Keratinocyte (primary cell): ENCODE data around the gene KIF3C. TPM values are rescaled to one million over a fixed set of nuclear protein-coding genes. Genes with fewer than 3 reads are reported as not detected.

ENCODE experiments used
- DNase-seq: peaks from one replicate; pipeline ENCODE4 v3.0.0-alpha.2; 2011; ENCODE audit warnings: low read depth, missing footprints, low spot score
- FAIRE-seq: peaks from 2 replicates; lab custom pipeline; 2011; peaks lifted over from hg19 to GRCh38; lab: Jason Lieb, UNC
- H2AFZ ChIP-seq: 2 replicates; pipeline ENCODE4 v1.6.0; 2012; ENCODE audit warnings: low read length, control low read depth, inconsistent platforms; ENCODE audit not compliant: control insufficient read depth
- H3K27ac ChIP-seq: 2 replicates; pipeline ENCODE4 v1.5.1; 2011; ENCODE audit warnings: low read length; ENCODE audit not compliant: control insufficient read depth, insufficient read depth
- H3K27me3 ChIP-seq: 3 replicates; pipeline ENCODE4 v1.6.0; 2011; ENCODE audit warnings: low read length; ENCODE audit not compliant: control insufficient read depth, insufficient read depth; ENCODE audit errors: extremely low read depth
- H3K36me3 ChIP-seq, 2 experiments: 2 replicates in 1 of 2; 3 replicates in 1 of 2; pipeline ENCODE4 v1.5.1; 2011; ENCODE audit warnings: low read length in 2 of 2, mild to moderate bottlenecking in 1 of 2; ENCODE audit not compliant: control insufficient read depth in 2 of 2, insufficient read depth in 2 of 2; ENCODE audit errors: extremely low read depth in 1 of 2
- H3K4me1 ChIP-seq: 3 replicates; pipeline ENCODE4 v1.5.1; 2011; ENCODE audit warnings: low read length; ENCODE audit not compliant: control insufficient read depth, insufficient read depth; ENCODE audit errors: extremely low read depth
- H3K4me2 ChIP-seq: 3 replicates; pipeline ENCODE4 v1.6.0; 2011; ENCODE audit warnings: low read depth, low read length; ENCODE audit not compliant: control insufficient read depth, insufficient read depth; ENCODE audit errors: extremely low read depth
- H3K4me3 ChIP-seq, 3 experiments: fragments of 200-600 bp in 1 of 3; sonication (generic) in 1 of 3; 2 replicates in 2 of 3; 3 replicates in 1 of 3; pipeline ENCODE4 v1.5.1; 2011 to 2016; ENCODE audit warnings: low read length in 3 of 3, mild to moderate bottlenecking in 3 of 3, control low read depth in 2 of 3, inconsistent platforms in 1 of 3, low read depth in 1 of 3, mixed read lengths in 1 of 3, mixed run types in 1 of 3, moderate library complexity in 1 of 3; ENCODE audit not compliant: control insufficient read depth in 2 of 3, insufficient read depth in 2 of 3; ENCODE audit errors: extremely low read depth in 1 of 3
- H3K79me2 ChIP-seq: 2 replicates; pipeline ENCODE4 v1.6.0; 2012; ENCODE audit warnings: low read length; ENCODE audit not compliant: control insufficient read depth, insufficient read depth
- H3K9ac ChIP-seq: 3 replicates; pipeline ENCODE4 v1.6.0; 2011; ENCODE audit warnings: low read length; ENCODE audit not compliant: control insufficient read depth, insufficient read depth; ENCODE audit errors: extremely low read depth
- H3K9me1 ChIP-seq: 3 replicates; pipeline ENCODE4 v1.6.0; 2011; ENCODE audit warnings: low read length; ENCODE audit not compliant: control insufficient read depth, insufficient read depth; ENCODE audit errors: extremely low read depth
- H3K9me3 ChIP-seq: 2 replicates; pipeline ENCODE4 v1.5.1; 2012; ENCODE audit warnings: low read depth, low read length; ENCODE audit not compliant: control insufficient read depth
- H4K20me1 ChIP-seq: 3 replicates; pipeline ENCODE4 v1.6.0; 2011; ENCODE audit warnings: low read length; ENCODE audit not compliant: control insufficient read depth, insufficient read depth; ENCODE audit errors: extremely low read depth
- CTCF ChIP-seq, 3 experiments: IDR thresholded peaks in 1 of 3; conservative IDR thresholded peaks in 1 of 3; optimal IDR thresholded peaks in 1 of 3; 2 replicates in 2 of 3; 3 replicates in 1 of 3; pipeline versions ENCODE3 to v1.5.1; 2011; ENCODE audit warnings: low read length in 3 of 3, mild to moderate bottlenecking in 3 of 3, moderate library complexity in 2 of 3, control low read depth in 1 of 3, inconsistent platforms in 1 of 3; ENCODE audit not compliant: insufficient read depth in 2 of 3; ENCODE audit errors: extremely low read depth in 1 of 3
- EZH2 ChIP-seq: IDR thresholded peaks from one replicate; pipeline ENCODE4 v1.6.1; 2012; ENCODE audit warnings: inconsistent platforms, mild to moderate bottlenecking, low read length, moderate library complexity
- dilution Hi-C: fragments of 300-500 bp; cut with MboI; formaldehyde crosslinking; loops from one replicate; pipeline ENCODE4 v1.7.0; 2020; ENCODE audit warnings: low sequenced_read_pairs; ENCODE audit not compliant: extremely low pct_ligation_motif_present
- polyA plus RNA-seq, 5 experiments: library from polyadenylated mRNA; depleted of rRNA in 3 of 5; stranded (reverse) in 3 of 5; stranded (forward) in 1 of 5; unstranded in 1 of 5; fragments of >200 nt; gene quantifications; 1 replicate in 1 of 5; 2 replicates in 3 of 5; 3 replicates in 1 of 5; pipeline versions ENCODE4 v1.2.1 to v1.2.3, GENCODE V29; 2011 to 2012; ENCODE audit warnings: missing spikeins in 2 of 5, low read depth in 1 of 5, low replicate concordance in 1 of 5

Gene KIF3C
- polyA plus RNA-seq, 1 donor (not counting 4 experiments of a cell fraction or from before 2014, with no cell fraction given) = 6.5 TPM

- H4K20me1 ChIP-seq = no peaks in the 10 kb centered on the region
- no peaks in the 10 kb centered on the region for H3K79me2 ChIP-seq
- no peak overlapping the region for H3K4me2 ChIP-seq
- H3K4me3 ChIP-seq = no peak overlapping the region
- H3K27ac ChIP-seq = no peak overlapping the region
- no peak for TF ChIP-seq EZH2
- no peak for TF ChIP-seq CTCF (optimal IDR thresholded peaks at IDR 0.05 in 1 of 3, IDR thresholded peaks at IDR 0.05 in 1 of 3, conservative IDR thresholded peaks at IDR 0.05 in 1 of 3; ENCODE audit: extremely low read depth in 1 of 3, insufficient read depth in 2 of 3, low read length in 3 of 3)
- FAIRE-seq (no peak), DNase-seq (no peak)
- no peaks in the 10 kb centered on the region for H3K4me1 ChIP-seq
- no peaks in the 10 kb centered on the region for H3K27me3 ChIP-seq
- H3K9ac ChIP-seq = no peak overlapping the region
- H2AFZ ChIP-seq = no peak overlapping the region
- H3K36me3 ChIP-seq = no peaks in the 10 kb centered on the region
- dilution Hi-C loops = no loop called here
- H3K9me3 ChIP-seq = no peaks in the 10 kb centered on the region
- H3K9me1 ChIP-seq = no peaks in the 10 kb centered on the region
These were observed 86.7 kb downstream of the KIF3C start for GRCh38 chr2:25895610-25896009.

DNA sequence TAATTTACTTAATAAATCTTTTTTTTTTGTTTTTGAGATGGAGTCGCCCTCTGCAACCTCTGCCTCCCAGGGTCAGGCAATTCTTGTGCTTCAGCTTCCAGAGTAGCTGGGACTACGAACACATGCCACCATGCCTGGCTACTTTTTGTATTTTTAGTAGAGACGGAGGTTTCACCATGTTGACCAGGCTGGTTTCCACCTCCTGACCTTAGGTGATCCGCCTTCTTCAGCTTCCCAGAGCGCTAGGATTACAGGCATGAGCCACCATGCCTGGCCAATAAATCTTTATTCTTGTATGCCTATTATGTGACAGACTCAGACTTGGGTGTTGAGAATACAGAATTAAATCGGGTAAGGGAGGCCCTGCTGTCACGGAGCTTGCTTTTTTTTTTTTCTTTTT lies 87.3 kb downstream of the KIF3C start:
- Histone ChIP-seq H3K9me3 (no peaks in the 10 kb centered on the region), H2AFZ (no peak overlapping the region), H3K4me1 (no peaks in the 10 kb centered on the region), H4K20me1 (no peaks in the 10 kb centered on the region), H3K36me3 (no peaks in the 10 kb centered on the region), H3K27ac (no peak overlapping the region), H3K79me2 (no peaks in the 10 kb centered on the region), H3K27me3 (no peaks in the 10 kb centered on the region), H3K9ac (no peak overlapping the region), H3K4me3 (no peak overlapping the region), H3K4me2 (no peak overlapping the region), H3K9me1 (no peaks in the 10 kb centered on the region)
- FAIRE-seq (no peak), DNase-seq (no peak)
- dilution Hi-C loops = no loop called here
- TF ChIP-seq CTCF (optimal IDR thresholded peaks at IDR 0.05 in 1 of 3, IDR thresholded peaks at IDR 0.05 in 1 of 3, conservative IDR thresholded peaks at IDR 0.05 in 1 of 3; ENCODE audit: extremely low read depth in 1 of 3, insufficient read depth in 2 of 3, low read length in 3 of 3) (no peak), EZH2 (no peak)
